DOHH2 (cell line): Measurements from ENCODE around the gene TMEM61.

Source experiments
- CTCF ChIP-seq: fragments of 200-600 bp; sonication (generic); IDR thresholded peaks from one replicate; pipeline ENCODE4 v1.5.1; 2014; ENCODE audit warnings: antibody characterized with exemption, mild to moderate bottlenecking, low read depth, low read length; ENCODE audit not compliant: poor library complexity, severe bottlenecking
- EZH2phosphoT487 ChIP-seq: fragments of 200-600 bp; sonication (generic); IDR thresholded peaks from 2 replicates; pipeline ENCODE4 v1.6.1; 2017; ENCODE audit warnings: borderline replicate concordance, mild to moderate bottlenecking, antibody characterized with exemption, low read length, moderate library complexity, mixed read lengths

GRCh38 chr1:54991939-54992338 is 11.5 kb downstream of the TMEM61 start:
- TF ChIP-seq CTCF (no peak), EZH2phosphoT487 (no peak)
